Neural progenitor cell (in vitro differentiated cells): ENCODE results near the gene CRYBG3. TPM values are rescaled to one million over a fixed set of nuclear protein-coding genes. Genes with fewer than 3 reads are reported as not detected.

Experiments used
- DNase-seq: peaks from one replicate; pipeline ENCODE4 v3.0.0-alpha.2; 2016; ENCODE audit warnings: low spot score
- H2AFZ ChIP-seq: fragments of 200-600 bp; sonication (generic); replicated peaks from 2 replicates; pipeline ENCODE4 v1.6.1; 2016; ENCODE audit warnings: antibody characterized with exemption
- H3F3A ChIP-seq: fragments of 200-600 bp; sonication (generic); 2 replicates; pipeline ENCODE4 v1.6.1; 2016; ENCODE audit warnings: antibody characterized with exemption, low read depth
- H3K27ac ChIP-seq: fragments of 200-600 bp; sonication (generic); 2 replicates; pipeline ENCODE4 v1.5.1; 2016; ENCODE audit warnings: mild to moderate bottlenecking
- H3K27me3 ChIP-seq: fragments of 200-600 bp; sonication (generic); 2 replicates; pipeline ENCODE4 v1.6.1; 2016; ENCODE audit warnings: mild to moderate bottlenecking, moderate library complexity
- H3K36me3 ChIP-seq: fragments of 200-600 bp; sonication (generic); 2 replicates; pipeline ENCODE4 v1.5.1; 2016
- H3K4me1 ChIP-seq: fragments of 200-600 bp; sonication (generic); 2 replicates; pipeline ENCODE4 v1.6.1; 2016; ENCODE audit warnings: mixed run types
- H3K4me2 ChIP-seq: fragments of 200-600 bp; sonication (generic); 2 replicates; pipeline ENCODE4 v1.6.1; 2016
- H3K4me3 ChIP-seq: fragments of 200-600 bp; sonication (generic); 2 replicates; pipeline ENCODE4 v1.5.1; 2016
- H3K79me2 ChIP-seq: fragments of 200-600 bp; sonication (generic); 2 replicates; pipeline ENCODE4 v1.6.1; 2016; ENCODE audit warnings: low read depth
- H3K9ac ChIP-seq: fragments of 200-600 bp; sonication (generic); 2 replicates; pipeline ENCODE4 v1.6.1; 2016
- H3K9me3 ChIP-seq: fragments of 200-600 bp; sonication (generic); 2 replicates; pipeline ENCODE4 v1.5.1; 2016; ENCODE audit warnings: low read depth
- H4K20me1 ChIP-seq: fragments of 200-600 bp; sonication (generic); 2 replicates; pipeline ENCODE4 v1.6.1; 2016; ENCODE audit warnings: low read depth
- H3K27ac Mint-ChIP-seq: 3 replicates; pipeline ENCODE4 v1.8.0; 2021; ENCODE audit warnings: mixed read lengths
- H3K27me3 Mint-ChIP-seq: 2 replicates; pipeline ENCODE4 v1.8.0; 2022; ENCODE audit warnings: low read depth, mild to moderate bottlenecking, inconsistent platforms, moderate library complexity, mixed read lengths; ENCODE audit not compliant: insufficient read depth
- H3K36me3 Mint-ChIP-seq: 3 replicates; pipeline ENCODE4 v1.8.0; 2021; ENCODE audit warnings: mixed read lengths
- H3K4me1 Mint-ChIP-seq: 3 replicates; pipeline ENCODE4 v1.8.0; 2021; ENCODE audit warnings: mixed read lengths
- H3K4me3 Mint-ChIP-seq: 3 replicates; pipeline ENCODE4 v1.8.0; 2021; ENCODE audit warnings: mild to moderate bottlenecking, moderate library complexity, mixed read lengths
- H3K9me3 Mint-ChIP-seq: 3 replicates; pipeline ENCODE4 v1.8.0; 2020; ENCODE audit warnings: mixed read lengths
- EZH2 ChIP-seq: fragments of 200-600 bp; sonication (generic); IDR thresholded peaks from 2 replicates; pipeline ENCODE4 v1.6.1; 2017; ENCODE audit warnings: antibody characterized with exemption, mild to moderate bottlenecking, moderate library complexity
- EZH2phosphoT487 ChIP-seq: fragments of 200-600 bp; sonication (generic); IDR thresholded peaks from 2 replicates; pipeline ENCODE4 v1.6.1; 2017; ENCODE audit warnings: antibody characterized with exemption
- total RNA-seq: library from RNA; depleted of rRNA; stranded (reverse); fragments of >200 nt; gene quantifications from 2 replicates; pipeline ENCODE4 v1.2.3, GENCODE V29; 2015; ENCODE audit warnings: low replicate concordance
- TF ChIP-seq, protein P1 (sequence below): fragments of 200-600 bp; sonication (generic); IDR thresholded peaks from 2 replicates; pipeline ENCODE4 v1.5.1; 2017; ENCODE audit warnings: antibody characterized with exemption, mild to moderate bottlenecking

Gene CRYBG3
- total RNA-seq, 1 donor from 2014 or later = 12.3 TPM

DNA sequence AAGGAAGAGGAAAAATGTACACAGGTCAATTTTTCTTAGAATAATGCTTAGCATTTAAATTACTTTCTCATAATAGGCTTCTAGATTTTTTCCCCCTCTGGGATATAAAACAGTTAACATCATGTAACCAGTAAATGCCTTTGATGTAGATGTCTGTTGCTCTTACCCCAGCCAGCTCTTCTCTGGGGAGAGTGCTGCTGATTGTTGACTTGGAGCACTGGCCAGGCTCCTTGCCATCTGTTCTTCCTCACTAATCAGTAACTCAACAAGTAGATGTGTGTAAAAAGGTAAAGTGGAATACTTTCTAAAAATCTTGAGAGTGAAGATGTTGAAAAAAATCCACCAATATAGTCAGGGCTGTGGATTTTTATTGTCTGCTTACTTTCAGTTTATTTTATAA is 108.2 kb downstream of the CRYBG3 start:
- H3K9ac ChIP-seq = no peak overlapping the region
- Mint-ChIP-seq H3K36me3 (peaks cover 11% of the 10 kb centered on the region), H3K9me3 (no peaks in the 10 kb centered on the region), H3K4me1 (no peaks in the 10 kb centered on the region), H3K27ac (no peak overlapping the region), H3K27me3 (no peaks in the 10 kb centered on the region), H3K4me3 (no peak overlapping the region)
- no peaks in the 10 kb centered on the region for H3K4me1 ChIP-seq
- no peaks in the 10 kb centered on the region for H3K27me3 ChIP-seq
- no peaks in the 10 kb centered on the region for H3K9me3 ChIP-seq
- no peak overlapping the region for H3K4me2 ChIP-seq
- H4K20me1 ChIP-seq = no peaks in the 10 kb centered on the region
- TF ChIP-seq EZH2 (no peak), EZH2phosphoT487 (no peak)
- TF ChIP-seq, protein P1, sequence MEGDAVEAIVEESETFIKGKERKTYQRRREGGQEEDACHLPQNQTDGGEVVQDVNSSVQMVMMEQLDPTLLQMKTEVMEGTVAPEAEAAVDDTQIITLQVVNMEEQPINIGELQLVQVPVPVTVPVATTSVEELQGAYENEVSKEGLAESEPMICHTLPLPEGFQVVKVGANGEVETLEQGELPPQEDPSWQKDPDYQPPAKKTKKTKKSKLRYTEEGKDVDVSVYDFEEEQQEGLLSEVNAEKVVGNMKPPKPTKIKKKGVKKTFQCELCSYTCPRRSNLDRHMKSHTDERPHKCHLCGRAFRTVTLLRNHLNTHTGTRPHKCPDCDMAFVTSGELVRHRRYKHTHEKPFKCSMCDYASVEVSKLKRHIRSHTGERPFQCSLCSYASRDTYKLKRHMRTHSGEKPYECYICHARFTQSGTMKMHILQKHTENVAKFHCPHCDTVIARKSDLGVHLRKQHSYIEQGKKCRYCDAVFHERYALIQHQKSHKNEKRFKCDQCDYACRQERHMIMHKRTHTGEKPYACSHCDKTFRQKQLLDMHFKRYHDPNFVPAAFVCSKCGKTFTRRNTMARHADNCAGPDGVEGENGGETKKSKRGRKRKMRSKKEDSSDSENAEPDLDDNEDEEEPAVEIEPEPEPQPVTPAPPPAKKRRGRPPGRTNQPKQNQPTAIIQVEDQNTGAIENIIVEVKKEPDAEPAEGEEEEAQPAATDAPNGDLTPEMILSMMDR = no peak
- no peak for DNase-seq
- H2AFZ ChIP-seq = no peak overlapping the region
- H3F3A ChIP-seq = no peaks in the 10 kb centered on the region
- no peaks in the 10 kb centered on the region for H3K79me2 ChIP-seq
- H3K27ac ChIP-seq = no peak overlapping the region
- H3K36me3 ChIP-seq = no peaks in the 10 kb centered on the region
- no peak overlapping the region for H3K4me3 ChIP-seq

DNA sequence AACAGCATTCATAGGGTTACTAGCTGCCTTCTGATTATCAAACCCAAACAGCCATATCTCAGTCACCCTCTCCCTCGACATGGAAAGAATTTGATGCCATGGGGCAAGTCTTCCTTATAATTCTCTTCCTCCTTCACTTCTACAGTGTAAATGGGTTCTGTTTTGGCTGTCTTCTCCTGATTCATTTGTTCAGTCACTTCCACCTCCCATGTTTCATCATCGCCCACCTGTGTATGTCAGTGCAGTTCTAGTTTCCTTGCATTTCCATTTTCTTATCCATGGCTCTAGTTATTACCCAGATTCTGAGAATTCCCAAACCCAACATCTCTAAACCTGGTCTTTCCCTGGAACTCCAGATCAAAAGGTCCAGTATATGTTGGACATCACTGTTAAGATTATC is 109.4 kb downstream of the CRYBG3 start:
- H3K36me3 ChIP-seq = no peaks in the 10 kb centered on the region
- H3K27me3 ChIP-seq = no peaks in the 10 kb centered on the region
- Mint-ChIP-seq H3K4me1 (no peaks in the 10 kb centered on the region), H3K27me3 (no peaks in the 10 kb centered on the region), H3K9me3 (no peaks in the 10 kb centered on the region), H3K27ac (no peak overlapping the region), H3K4me3 (no peak overlapping the region), H3K36me3 (peaks cover 12% of the 10 kb centered on the region)
- H3F3A ChIP-seq = no peaks in the 10 kb centered on the region
- no peak overlapping the region for H3K4me3 ChIP-seq
- no peak for DNase-seq
- no peaks in the 10 kb centered on the region for H4K20me1 ChIP-seq
- H3K9me3 ChIP-seq = no peaks in the 10 kb centered on the region
- no peaks in the 10 kb centered on the region for H3K79me2 ChIP-seq
- no peak overlapping the region for H3K27ac ChIP-seq
- no peak for TF ChIP-seq EZH2phosphoT487
- TF ChIP-seq, protein P1 = no peak
- TF ChIP-seq EZH2 = no peak
- no peak overlapping the region for H3K9ac ChIP-seq
- H3K4me1 ChIP-seq = no peaks in the 10 kb centered on the region
- H2AFZ ChIP-seq = no peak overlapping the region
- H3K4me2 ChIP-seq = no peak overlapping the region

DNA sequence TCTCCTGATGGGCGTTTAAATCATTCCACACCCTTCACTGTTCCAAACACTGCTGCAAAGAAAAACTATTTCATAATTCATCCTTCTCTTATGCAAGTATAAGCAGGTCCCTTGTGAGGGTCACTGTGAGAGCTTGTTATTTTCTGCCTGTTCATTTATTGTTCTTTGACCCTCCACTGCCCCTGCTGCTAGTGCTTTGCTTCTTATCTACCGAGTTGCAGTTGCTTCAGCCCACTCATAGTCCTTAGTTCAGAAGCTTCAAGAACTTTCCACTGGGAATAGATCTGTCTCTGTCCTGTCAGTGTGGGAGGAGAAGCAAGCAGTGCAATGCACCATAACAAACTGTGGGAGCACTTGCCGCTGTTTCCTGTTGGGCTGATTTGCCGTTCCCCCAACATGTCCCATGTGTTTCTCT is 110.6 kb downstream of the CRYBG3 start:
- Histone ChIP-seq H3K79me2 (no peaks in the 10 kb centered on the region), H4K20me1 (no peaks in the 10 kb centered on the region), H3K4me2 (no peak overlapping the region), H3K9me3 (no peaks in the 10 kb centered on the region), H3F3A (no peaks in the 10 kb centered on the region), H3K9ac (no peak overlapping the region), H2AFZ (no peak overlapping the region), H3K36me3 (no peaks in the 10 kb centered on the region), H3K4me1 (no peaks in the 10 kb centered on the region), H3K4me3 (no peak overlapping the region), H3K27ac (no peak overlapping the region), H3K27me3 (no peaks in the 10 kb centered on the region)
- no peak for DNase-seq
- H3K27ac Mint-ChIP-seq = no peak overlapping the region
- H3K27me3 Mint-ChIP-seq = no peaks in the 10 kb centered on the region
- no peaks in the 10 kb centered on the region for H3K9me3 Mint-ChIP-seq
- peaks cover 8% of the 10 kb centered on the region for H3K36me3 Mint-ChIP-seq
- no peak overlapping the region for H3K4me3 Mint-ChIP-seq
- H3K4me1 Mint-ChIP-seq = no peaks in the 10 kb centered on the region
- TF ChIP-seq EZH2phosphoT487 (no peak), EZH2 (no peak)
- TF ChIP-seq, protein P1 = no peak
